Germinal center (tissue), 1 donor: ENCODE results near the gene PDF.

Experiments
- DNase-seq: peaks from one replicate; pipeline ENCODE4 v3.0.0; 2012; ENCODE audit warnings: mixed read lengths, low spot score

Gene PDF

GRCh38 chr16:69339289-69340094 is 9.1 kb upstream of the PDF start, which contains the start of the genes COG8 and NIP7:
COG8 (minus strand) TSS chr16:69339564; CDS start chr16:69339552, 12 bp downstream.
NIP7 (plus strand) TSS chr16:69339772; CDS start chr16:69339830, 58 bp downstream.
- peak; percentile 88 for DNase-seq

GRCh38 chr16:69338557-69339288 is 8.3 kb upstream of the PDF start:
- no peak for DNase-seq

GRCh38 chr16:69334696-69335095 is 4.3 kb upstream of the PDF start:
- DNase-seq, result no peak

- peak; percentile 48 for DNase-seq
Measured at GRCh38 chr16:69329369-69330285, 761 bp downstream of the PDF start.

- DNase-seq, result no peak
Measured at GRCh38 chr16:69328854-69329316, 1.5 kb downstream of the PDF start.

GRCh38 chr16:69327585-69328310 is 2.6 kb downstream of the PDF start:
- no peak for DNase-seq

- no peak for DNase-seq
Measured at GRCh38 chr16:69326172-69326873, 4.1 kb downstream of the PDF start.

GRCh38 chr16:69325784-69326171 is 4.6 kb downstream of the PDF start:
- DNase-seq, result no peak

GRCh38 chr16:69324585-69325253 is 5.7 kb downstream of the PDF start:
- DNase-seq, result no peak

- DNase-seq, result no peak
Measured at GRCh38 chr16:69324013-69324531, 6.3 kb downstream of the PDF start.

GRCh38 chr16:69323415-69323814 is 7.0 kb downstream of the PDF start:
- no peak for DNase-seq

- no peak for DNase-seq
Measured at GRCh38 chr16:69322343-69322742, 8.0 kb downstream of the PDF start.

- no peak for DNase-seq
Measured at GRCh38 chr16:69321080-69321479, 9.3 kb downstream of the PDF start.

GRCh38 chr16:69320740-69321073 is 9.7 kb downstream of the PDF start:
- DNase-seq, result no peak

GRCh38 chr16:69319826-69320739 is 10.3 kb downstream of the PDF start:
- DNase-seq, result no peak

GRCh38 chr16:69319381-69319780 is 11.0 kb downstream of the PDF start:
- no peak for DNase-seq

GRCh38 chr16:69318911-69319289 is 11.5 kb downstream of the PDF start:
- DNase-seq, result no peak

GRCh38 chr16:69318177-69318910 is 12.0 kb downstream of the PDF start:
- DNase-seq, result no peak
